Nephron (organoid): ENCODE results near the gene RPA4.
"Not testable (repeated sequence)": the region's sequence is repeated elsewhere in the genome, so short reads cannot be mapped to it uniquely, and the experiment has no call there.

Experiments used
- H3K27ac Mint-ChIP-seq, 3 experiments: 2 replicates each; pipeline ENCODE4 v1.8.0; 2020; ENCODE audit warnings: mixed read lengths in 3 of 3, mild to moderate bottlenecking in 2 of 3, moderate library complexity in 1 of 3
- H3K27me3 Mint-ChIP-seq: 2 replicates; pipeline ENCODE4 v1.8.0; 2021; ENCODE audit warnings: low read depth, mild to moderate bottlenecking, moderate library complexity, mixed read lengths
- H3K36me3 Mint-ChIP-seq: 2 replicates; pipeline ENCODE4 v1.8.0; 2020; ENCODE audit warnings: low read depth, mixed read lengths
- H3K4me1 Mint-ChIP-seq: 2 replicates; pipeline ENCODE4 v1.8.0; 2020; ENCODE audit warnings: mixed read lengths
- H3K4me3 Mint-ChIP-seq, 3 experiments: 2 replicates each; pipeline ENCODE4 v1.8.0; 2020; ENCODE audit warnings: mild to moderate bottlenecking in 3 of 3, mixed read lengths in 3 of 3, moderate library complexity in 2 of 3
- H3K9me3 Mint-ChIP-seq: 2 replicates; pipeline ENCODE4 v1.8.0; 2020; ENCODE audit warnings: mixed read lengths
- CTCF ChIP-seq, 3 experiments: fragments of 200-600 bp; sonication (generic); IDR thresholded peaks; one replicate each; pipeline ENCODE4 v1.5.0; 2021; ENCODE audit warnings: antibody characterized with exemption in 3 of 3; ENCODE audit not compliant: unreplicated experiment in 3 of 3

Gene RPA4

GRCh38 chrX:96843566-96843965 is 40.1 kb upstream of the RPA4 start:
- Mint-ChIP-seq H3K9me3 (no peaks in the 10 kb centered on the region), H3K4me1 (peaks cover 13% of the 10 kb centered on the region), H3K27ac (no peak overlapping the region), H3K36me3 (no peaks in the 10 kb centered on the region), H3K27me3 (no peaks in the 10 kb centered on the region), H3K4me3 (no peak overlapping the region)
- peak in 2 of 3 experiments; percentile 33 to 47 for TF ChIP-seq CTCF (IDR thresholded peaks at IDR 0.05; ENCODE audit: unreplicated experiment in 3 of 3)

GRCh38 chrX:96846841-96847240 is 36.9 kb upstream of the RPA4 start:
- Mint-ChIP-seq H3K36me3 (no peaks in the 10 kb centered on the region), H3K9me3 (no peaks in the 10 kb centered on the region), H3K4me3 (no peak overlapping the region), H3K4me1 (peaks cover 4% of the 10 kb centered on the region), H3K27ac (no peak overlapping the region), H3K27me3 (no peaks in the 10 kb centered on the region)
- TF ChIP-seq CTCF (IDR thresholded peaks at IDR 0.05; ENCODE audit: unreplicated experiment in 3 of 3): no peak

GRCh38 chrX:96859422-96859821 is 24.3 kb upstream of the RPA4 start:
- H3K4me1 Mint-ChIP-seq, H3K9me3 Mint-ChIP-seq, H3K27me3 Mint-ChIP-seq, H3K4me3 Mint-ChIP-seq, H3K27ac Mint-ChIP-seq, H3K36me3 Mint-ChIP-seq: not testable (repeated sequence)

DNA sequence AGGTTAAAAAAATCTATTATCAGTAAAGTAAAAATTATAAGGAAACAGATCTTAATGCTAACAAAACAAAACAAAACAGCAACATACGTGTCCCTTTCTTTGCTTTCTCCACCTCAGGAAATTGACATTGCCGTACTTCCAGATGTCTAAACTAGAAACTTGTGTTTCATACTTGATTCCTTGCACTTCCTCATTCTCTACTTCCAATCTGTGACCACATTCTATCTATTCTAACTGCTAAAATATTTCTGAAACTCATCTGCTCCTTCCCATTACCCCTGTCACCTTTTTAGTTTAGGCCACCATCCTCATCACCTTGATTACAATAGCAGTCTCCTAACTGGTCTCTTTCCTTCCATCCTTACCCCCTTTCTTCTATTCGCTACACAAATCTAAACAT is 22.5 kb upstream of the RPA4 start:
- Mint-ChIP-seq H3K9me3 (no peaks in the 10 kb centered on the region), H3K4me1 (peaks cover 4% of the 10 kb centered on the region), H3K27me3 (no peaks in the 10 kb centered on the region), H3K27ac (no peak overlapping the region), H3K36me3 (no peaks in the 10 kb centered on the region), H3K4me3 (no peak overlapping the region)
- no peak for TF ChIP-seq CTCF (IDR thresholded peaks at IDR 0.05; ENCODE audit: unreplicated experiment in 3 of 3)

GRCh38 chrX:96861661-96862060 is 22.0 kb upstream of the RPA4 start:
- Mint-ChIP-seq H3K4me1 (peaks cover 5% of the 10 kb centered on the region), H3K9me3 (no peaks in the 10 kb centered on the region), H3K36me3 (no peaks in the 10 kb centered on the region), H3K4me3 (no peak overlapping the region), H3K27ac (no peak overlapping the region), H3K27me3 (no peaks in the 10 kb centered on the region)
- no peak for TF ChIP-seq CTCF (IDR thresholded peaks at IDR 0.05; ENCODE audit: unreplicated experiment in 3 of 3)

DNA sequence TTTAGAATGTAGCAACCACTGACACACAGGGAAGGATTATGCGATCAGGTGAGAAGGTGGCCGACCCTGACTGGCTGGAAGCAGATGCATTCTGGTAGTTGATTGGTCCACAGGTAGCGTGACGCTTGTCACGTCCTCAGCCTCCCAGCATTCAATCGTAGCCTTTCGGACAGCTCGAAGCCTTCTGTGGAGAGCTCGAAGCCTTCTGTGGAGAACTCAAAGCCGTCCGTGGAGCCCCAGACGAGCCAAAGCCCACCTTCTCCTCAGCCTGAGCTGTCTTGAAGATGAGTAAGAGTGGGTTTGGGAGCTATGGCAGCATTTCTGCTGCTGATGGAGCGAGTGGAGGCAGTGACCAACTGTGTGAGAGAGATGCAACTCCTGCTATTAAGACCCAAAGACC is 319 bp downstream of the RPA4 start:
- H3K27me3 Mint-ChIP-seq: no peaks in the 10 kb centered on the region
- no peak overlapping the region for H3K4me3 Mint-ChIP-seq
- no peak for TF ChIP-seq CTCF (IDR thresholded peaks at IDR 0.05; ENCODE audit: unreplicated experiment in 3 of 3)
- H3K4me1 Mint-ChIP-seq: peaks cover 12% of the 10 kb centered on the region
- H3K36me3 Mint-ChIP-seq: peaks cover 5% of the 10 kb centered on the region
- no peaks in the 10 kb centered on the region for H3K9me3 Mint-ChIP-seq
- H3K27ac Mint-ChIP-seq: no peak overlapping the region
